GM12878 (cell line): ENCODE results near the gene EGFL8. TPM values are rescaled to one million over a fixed set of nuclear protein-coding genes. Genes with fewer than 3 reads are reported as not detected.
"Not testable (repeated sequence)": the region's sequence is repeated elsewhere in the genome, so short reads cannot be mapped to it uniquely, and the experiment has no call there.

Experiments
- ATAC-seq: fragments of 200-7000 bp; cut with Tn5 transposase; 3 replicates; pipeline ENCODE4 v1.9.1; 2020; ENCODE audit warnings: mild to moderate bottlenecking, moderate library complexity
- BruUV-seq: library from RNA; stranded (reverse); fragments of 400-500 nt; replicated peaks from 2 replicates; lab custom pipeline; 2021; lab: Mats Ljungman, UMichigan
- CTCF ChIA-PET: fragments of 300-600 bp; sonication (Branson Sonifier 250); formaldehyde crosslinking; extraction: SDS; loops from one replicate; lab custom pipeline; 2021; ENCODE audit warnings: inconsistent platforms; lab: Yijun Ruan, JAX
- POLR2A ChIA-PET: fragments of 350-600 bp; formaldehyde crosslinking; extraction: SDS; loops from one replicate; lab custom pipeline; 2021; ENCODE audit warnings: inconsistent platforms; lab: Charles Lee
- RAD21 ChIA-PET: fragments of 300-600 bp; sonication (Branson Sonifier 250); formaldehyde crosslinking; loops from one replicate; lab custom pipeline; 2023; ENCODE audit warnings: antibody characterized with exemption; ENCODE audit not compliant: unreplicated experiment; lab: Charles Lee
- SMC1A ChIA-PET: fragments of 300-600 bp; sonication (Branson Sonifier 250); formaldehyde crosslinking; loops from one replicate; lab custom pipeline; 2023; ENCODE audit not compliant: unreplicated experiment, uncharacterized antibody; lab: Charles Lee
- DNase-seq: peaks from one replicate; pipeline ENCODE4 v3.0.0-alpha.2; 2011; ENCODE audit warnings: low read depth, low spot score
- FAIRE-seq: peaks from 3 replicates; lab custom pipeline; 2011; peaks lifted over from hg19 to GRCh38; lab: Jason Lieb, UNC
- H2AFZ ChIP-seq: 2 replicates; pipeline ENCODE4 v1.6.0; 2011; ENCODE audit warnings: low read depth, low read length, control low read depth; ENCODE audit not compliant: control insufficient read depth
- H3K27ac ChIP-seq: 2 replicates; pipeline ENCODE4 v1.5.1; 2011; ENCODE audit warnings: control low read depth; ENCODE audit not compliant: control insufficient read depth, insufficient read depth
- H3K27me3 ChIP-seq, 2 experiments: replicated peaks in 1 of 2; 2 replicates each; pipeline versions ENCODE4 v1.6.0 to v1.6.1; 2011; ENCODE audit warnings: low read length in 1 of 2; ENCODE audit not compliant: control insufficient read depth in 2 of 2, insufficient read depth in 2 of 2
- H3K36me3 ChIP-seq, 2 experiments: 2 replicates each; pipeline ENCODE4 v1.5.1; 2011; ENCODE audit warnings: low read length in 1 of 2; ENCODE audit not compliant: control insufficient read depth in 2 of 2, insufficient read depth in 2 of 2
- H3K4me1 ChIP-seq: 2 replicates; pipeline ENCODE4 v1.6.1; 2011; ENCODE audit warnings: mild to moderate bottlenecking, low read length, moderate library complexity, mixed read lengths; ENCODE audit not compliant: control insufficient read depth, insufficient read depth
- H3K4me2 ChIP-seq: 2 replicates; pipeline ENCODE4 v1.6.0; 2011; ENCODE audit warnings: control low read depth; ENCODE audit not compliant: control insufficient read depth, insufficient read depth
- H3K4me3 ChIP-seq: fragments of 200-600 bp; sonication (generic); 2 replicates; pipeline ENCODE4 v1.5.1; 2016
- H3K79me2 ChIP-seq: 2 replicates; pipeline ENCODE4 v1.6.0; 2011; ENCODE audit warnings: low read length; ENCODE audit not compliant: control insufficient read depth, insufficient read depth
- H3K9ac ChIP-seq: 2 replicates; pipeline ENCODE4 v1.8.0; 2011; ENCODE audit warnings: low read length, control low read depth, mixed read lengths; ENCODE audit not compliant: control insufficient read depth, insufficient read depth
- H3K9me3 ChIP-seq: replicated peaks from 3 replicates; pipeline ENCODE4 v1.5.1; 2011; ENCODE audit warnings: mild to moderate bottlenecking, low read length; ENCODE audit not compliant: control insufficient read depth, insufficient read depth
- H4K20me1 ChIP-seq: 2 replicates; pipeline ENCODE4 v1.6.0; 2011; ENCODE audit not compliant: control insufficient read depth, insufficient read depth
- BACH1 ChIP-seq: fragments of 450-650 bp; IDR thresholded peaks from 2 replicates; pipeline ENCODE4 v1.6.1; 2017; ENCODE audit warnings: mild to moderate bottlenecking, borderline replicate concordance
- ETV6 ChIP-seq, 2 experiments: fragments of 450-650 bp in 1 of 2; IDR thresholded peaks in 1 of 2; conservative IDR thresholded peaks in 1 of 2; 2 replicates each; pipeline ENCODE4 v1.6.1; 2014; ENCODE audit warnings: antibody characterized with exemption in 1 of 2, borderline replicate concordance in 1 of 2, low read depth in 1 of 2, mild to moderate bottlenecking in 1 of 2, moderate library complexity in 1 of 2
- FOXK2 ChIP-seq: fragments of 450-650 bp; IDR thresholded peaks from 2 replicates; pipeline ENCODE4 v1.6.1; 2017; ENCODE audit warnings: mild to moderate bottlenecking, moderate library complexity
- GATAD2B ChIP-seq: fragments of 450-650 bp; conservative IDR thresholded peaks from 2 replicates; pipeline ENCODE4 v1.6.1; 2017; ENCODE audit warnings: low read depth, mild to moderate bottlenecking, moderate library complexity
- IKZF1 ChIP-seq: fragments of 450-650 bp; conservative IDR thresholded peaks from 2 replicates; pipeline ENCODE4 v1.6.1; 2017; ENCODE audit warnings: antibody characterized with exemption, mild to moderate bottlenecking
- SUPT20H ChIP-seq: IDR thresholded peaks from 2 replicates; pipeline ENCODE4 v1.6.1; 2011; ENCODE audit warnings: low read depth, mild to moderate bottlenecking, low read length, moderate library complexity, borderline replicate concordance; ENCODE audit not compliant: control insufficient read depth
- SUZ12 ChIP-seq: fragments of 200-600 bp; sonication (generic); IDR thresholded peaks from one replicate; pipeline ENCODE4 v1.6.1; 2018; ENCODE audit warnings: antibody characterized with exemption, mild to moderate bottlenecking; ENCODE audit not compliant: unreplicated experiment
- YBX1 ChIP-seq: fragments of 450-650 bp; IDR thresholded peaks from 2 replicates; pipeline ENCODE4 v1.6.1; 2016; ENCODE audit warnings: antibody characterized with exemption
- ZNF24 ChIP-seq: fragments of 450-650 bp; IDR thresholded peaks from 2 replicates; pipeline ENCODE4 v1.6.1; 2017; ENCODE audit warnings: antibody characterized with exemption, mild to moderate bottlenecking
- ZZZ3 ChIP-seq: IDR thresholded peaks from 2 replicates; pipeline ENCODE4 v1.6.1; 2011; ENCODE audit warnings: low read depth; ENCODE audit not compliant: control insufficient read depth, insufficient read length
- WGBS: methylation state at CpG from one replicate; pipeline ENCODE4 v1.1.6; 2016; ENCODE audit warnings: low lambda C conversion rate; ENCODE audit not compliant: insufficient replicate concordance, insufficient coverage; ENCODE audit errors: missing lambda C conversion rate; 5-methylcytosine and 5-hydroxymethylcytosine counted together
- in situ Hi-C: fragments of 300-500 bp; cut with MboI; formaldehyde crosslinking; loops from 9 replicates; pipeline ENCODE4 v1.14.3; 2018; ENCODE audit warnings: mixed read lengths
- intact Hi-C: fragments of 100-400 bp; cut with micrococcal nuclease; formaldehyde crosslinking; loops from one replicate; pipeline ENCODE4 v1.14.2; 2022; ENCODE audit not compliant: unreplicated experiment
- polyA plus RNA-seq, 11 experiments: library from polyadenylated mRNA; depleted of rRNA in 4 of 11; unstranded in 6 of 11; stranded (reverse) in 5 of 11; fragments of >200 nt; fragmentation: Nextera tagmentation in 4 of 11; fragmentation: Illumina TruSeq in 1 of 11; extraction: Ambion mirVana in 4 of 11; extraction: Trizol in 1 of 11; gene quantifications; 1 replicate in 1 of 11; 2 replicates in 10 of 11; pipeline versions ENCODE4 v1.2.1 to v1.2.3, GENCODE V29; 2011 to 2016; ENCODE audit warnings: inconsistent platforms in 2 of 11, missing spikeins in 2 of 11, low read depth in 1 of 11
- total RNA-seq, 4 experiments: library from RNA; depleted of rRNA in 3 of 4; stranded (reverse); fragments of >200 nt in 3 of 4; fragmentation: Illumina TruSeq in 1 of 4; extraction: Trizol in 1 of 4; gene quantifications; 2 replicates each; pipeline versions ENCODE4 v1.2.1 to v1.2.3, GENCODE V29; 2013 to 2021

Gene EGFL8
- total and polyA plus RNA-seq, 10 of the 15 experiments (the other 5 are each of a cell fraction or from before 2014, with no cell fraction given): 0.07 to 3.5 (median 1.4) TPM

- no peaks in the 10 kb centered on the region for H3K4me1 ChIP-seq
- H4K20me1 ChIP-seq: no peaks in the 10 kb centered on the region
- no TSS peak for BruUV-seq
- H3K4me3 ChIP-seq: no peak overlapping the region
- in situ Hi-C loops: no loop called here
- H3K4me2 ChIP-seq: no peak overlapping the region
- H3K27ac ChIP-seq: no peak overlapping the region
- ChIA-PET RAD21 (no interaction called here), POLR2A (no interaction called here), SMC1A (no interaction called here), CTCF (interaction anchor here (1.2 kb wide), 1 partner anchor 587 kb away, joined by 4 read pairs; no protein-coding TSS in a partner anchor)
- TF ChIP-seq ZNF24 (no peak), SUZ12 (no peak), GATAD2B (no peak), IKZF1 (no peak), ETV6 (conservative IDR thresholded peaks at IDR 0.05 in 1 of 2, IDR thresholded peaks at IDR 0.05 in 1 of 2; ENCODE audit: borderline replicate concordance in 1 of 2, low read depth in 1 of 2) (no peak), SUPT20H (no peak), YBX1 (no peak), BACH1 (no peak), FOXK2 (no peak), ZZZ3 (no peak)
- no peak overlapping the region for H3K9ac ChIP-seq
- 47% methylated on average over 5 of the region's 5 CpGs for WGBS
- intact Hi-C loops: no loop called here
- H3K9me3 ChIP-seq: no peaks in the 10 kb centered on the region
- no peak for FAIRE-seq
- no peak for DNase-seq
- H2AFZ ChIP-seq: no peak overlapping the region
- no peaks in the 10 kb centered on the region for H3K36me3 ChIP-seq
- no peaks in the 10 kb centered on the region for H3K79me2 ChIP-seq
- ATAC-seq: no peak
- H3K27me3 ChIP-seq: no peaks in the 10 kb centered on the region; a peak in 2 of 4 replicates
Measured at GRCh38 chr6:32210191-32210601, 45.8 kb downstream of the EGFL8 start.

- H3K79me2 ChIP-seq, DNase-seq, ATAC-seq, SMC1A ChIA-PET, H3K27me3 ChIP-seq, in situ Hi-C loops, H4K20me1 ChIP-seq, H3K4me2 ChIP-seq, H3K27ac ChIP-seq, H2AFZ ChIP-seq, H3K4me3 ChIP-seq, BruUV-seq, H3K36me3 ChIP-seq, H3K9ac ChIP-seq, intact Hi-C loops, H3K9me3 ChIP-seq, H3K4me1 ChIP-seq, FAIRE-seq, POLR2A ChIA-PET, RAD21 ChIA-PET: not testable (repeated sequence)
- CTCF ChIA-PET: interaction anchor here (0.7 kb wide), 1 partner anchor 489 kb away, joined by 3 read pairs; no protein-coding TSS in a partner anchor
- 30% methylated on average over 4 of the region's 4 CpGs for WGBS
Measured at GRCh38 chr6:32211432-32211831, 47.0 kb downstream of the EGFL8 start.
